Stimulated activated CD4-positive, alpha-beta T cell treated with anti-CD3 and anti-CD28 coated beads, Interleukin-12 subunit alpha, Interleukin-12 subunit beta, amount 100 ng/mL, for 48 hours (primary cell): Measurements from ENCODE around the gene BSPH1.
A peak's percentile ranks its signal among the peaks of the same experiment; 100 is the strongest.
"Not testable (repeated sequence)": the region's sequence is repeated elsewhere in the genome, so short reads cannot be mapped to it uniquely, and the experiment has no call there.

Experiments
- DNase-seq, 3 donors: peaks; one replicate each; pipeline ENCODE4 v3.0.0-alpha.2; 2020; ENCODE audit warnings: low read depth in 2 of 3, low spot score in 1 of 3

The BSPH1 gene

GRCh38 chr19:47992070-47992469 is at the start of gene BSPH1:
Gene BSPH1 (minus strand): TSS chr19:47992170. CDS start chr19:47992081, 89 bp downstream.
- DNase-seq, result no peak

GRCh38 chr19:48036765-48037164 is 44.8 kb upstream of the BSPH1 start:
- DNase-seq, result no peak

GRCh38 chr19:48033604-48034003 is 41.6 kb upstream of the BSPH1 start:
- no peak for DNase-seq

GRCh38 chr19:48030073-48030472 is 38.1 kb upstream of the BSPH1 start:
- no peak for DNase-seq

- no peak for DNase-seq
Observed at GRCh38 chr19:48029431-48029830, 37.5 kb upstream of the BSPH1 start.

- DNase-seq, result no peak
Observed at GRCh38 chr19:48025480-48025879, 33.5 kb upstream of the BSPH1 start.

- no peak for DNase-seq
Observed at GRCh38 chr19:48023518-48023917, 31.5 kb upstream of the BSPH1 start.

GRCh38 chr19:48023011-48023410 is 31.0 kb upstream of the BSPH1 start:
- DNase-seq, result no peak

- DNase-seq, result no peak
Observed at GRCh38 chr19:48020686-48021085, 28.7 kb upstream of the BSPH1 start.

- DNase-seq, result no peak
Observed at GRCh38 chr19:48010932-48011758, 19.2 kb upstream of the BSPH1 start.

- peak in 2 of 3 donors; percentile 1 to 14 for DNase-seq
Observed at GRCh38 chr19:48006762-48007161, 14.8 kb upstream of the BSPH1 start.

GRCh38 chr19:48004236-48004635 is 12.3 kb upstream of the BSPH1 start:
- no peak for DNase-seq

- no peak for DNase-seq
Observed at GRCh38 chr19:48000846-48001245, 8.9 kb upstream of the BSPH1 start.

- no peak for DNase-seq
Observed at GRCh38 chr19:47998800-47999199, 6.8 kb upstream of the BSPH1 start.

GRCh38 chr19:47996230-47996727 is 4.3 kb upstream of the BSPH1 start:
- no peak for DNase-seq

- DNase-seq, result no peak
Observed at GRCh38 chr19:47994209-47994802, 2.3 kb upstream of the BSPH1 start, which contains the start of gene ELSPBP1. Gene ELSPBP1 (plus strand): TSS chr19:47994632. CDS start chr19:48008668, 14,036 bp downstream.

GRCh38 chr19:47991191-47991808 is 670 bp downstream of the BSPH1 start:
- DNase-seq, result no peak

GRCh38 chr19:47973529-47973928 is 18.4 kb downstream of the BSPH1 start:
- DNase-seq, result no peak

- not testable (repeated sequence) for DNase-seq
Observed at GRCh38 chr19:47955936-47956335, 36.0 kb downstream of the BSPH1 start.

- not testable (repeated sequence) for DNase-seq
Observed at GRCh38 chr19:47952132-47952531, 39.8 kb downstream of the BSPH1 start.

- not testable (repeated sequence) for DNase-seq
Observed at GRCh38 chr19:47949852-47950521, 42.0 kb downstream of the BSPH1 start.
